Esophagus muscularis mucosa (tissue), 4 donors: ENCODE results near the gene CSMD2. TPM values are rescaled to one million over a fixed set of nuclear protein-coding genes. Genes with fewer than 3 reads are reported as not detected.

Experiments used
- DNase-seq: peaks from one replicate; pipeline ENCODE4 v3.0.0-alpha.2; 2017; ENCODE audit errors: extremely low spot score
- H3K27ac ChIP-seq, 4 donors: fragments of 200-600 bp; sonication (generic); replicated peaks in 1 of 4; 1 replicate in 3 of 4; 2 replicates in 1 of 4; pipeline ENCODE4 v1.5.1; 2016 to 2019; ENCODE audit warnings: mild to moderate bottlenecking in 1 of 4
- H3K27me3 ChIP-seq, 4 donors: fragments of 200-600 bp; sonication (generic); one replicate each; pipeline versions ENCODE4 v1.5.1 to v1.6.0; 2016 to 2019
- H3K36me3 ChIP-seq, 4 donors: fragments of 200-600 bp; sonication (generic); one replicate each; pipeline ENCODE4 v1.5.1; 2016 to 2019
- H3K4me1 ChIP-seq, 4 donors: fragments of 200-600 bp; sonication (generic); one replicate each; pipeline ENCODE4 v1.5.1; 2016 to 2019
- H3K4me3 ChIP-seq, 4 donors: fragments of 200-600 bp; sonication (generic); 1 replicate in 2 of 4; 2 replicates in 2 of 4; pipeline ENCODE4 v1.5.1; 2016 to 2019; ENCODE audit warnings: mild to moderate bottlenecking in 4 of 4, moderate library complexity in 1 of 4
- H3K9me3 ChIP-seq, 4 donors: fragments of 200-600 bp; sonication (generic); 1 replicate in 3 of 4; 2 replicates in 1 of 4; pipeline ENCODE4 v1.5.1; 2016 to 2019
- EP300 ChIP-seq: sonication (generic); formaldehyde crosslinking; IDR thresholded peaks from one replicate; pipeline ENCODE4 v1.6.1; 2017; ENCODE audit warnings: antibody characterized with exemption
- POLR2A ChIP-seq: fragments of 450-650 bp; IDR thresholded peaks from one replicate; pipeline ENCODE4 v1.6.1; 2017; ENCODE audit warnings: antibody characterized with exemption, moderate library complexity, mild to moderate bottlenecking, low read depth
- POLR2AphosphoS5 ChIP-seq, 2 donors: sonication (generic); formaldehyde crosslinking; IDR thresholded peaks; one replicate each; pipeline ENCODE4 v1.6.1; 2017; ENCODE audit warnings: antibody characterized with exemption in 2 of 2
- WGBS: methylation state at CpG from one replicate; pipeline ENCODE4 v1.1.5; 2018; 5-methylcytosine and 5-hydroxymethylcytosine counted together
- intact Hi-C: fragments of 100-400 bp; cut with DNase I; formaldehyde crosslinking; loops from one replicate; pipeline ENCODE4 v1.15.1; 2023
- total RNA-seq, 4 donors: library from RNA; depleted of rRNA; stranded (reverse); fragments of >200 nt; gene quantifications; one replicate each; pipeline versions ENCODE4 v1.1.0 to v1.2.1, GENCODE V29; 2016
- TF ChIP-seq, protein P1 (sequence below), 3 experiments: fragments of 200-600 bp in 2 of 3; fragments of 450-650 bp in 1 of 3; sonication (generic) in 2 of 3; IDR thresholded peaks; one replicate each; pipeline ENCODE4 v1.5.1; 2017 to 2019; ENCODE audit warnings: antibody characterized with exemption in 3 of 3, mild to moderate bottlenecking in 2 of 3, moderate library complexity in 1 of 3

CSMD2 gene
- total RNA-seq, 4 donors from 2014 or later, result 0.26 to 0.75 (median 0.37) TPM

DNA sequence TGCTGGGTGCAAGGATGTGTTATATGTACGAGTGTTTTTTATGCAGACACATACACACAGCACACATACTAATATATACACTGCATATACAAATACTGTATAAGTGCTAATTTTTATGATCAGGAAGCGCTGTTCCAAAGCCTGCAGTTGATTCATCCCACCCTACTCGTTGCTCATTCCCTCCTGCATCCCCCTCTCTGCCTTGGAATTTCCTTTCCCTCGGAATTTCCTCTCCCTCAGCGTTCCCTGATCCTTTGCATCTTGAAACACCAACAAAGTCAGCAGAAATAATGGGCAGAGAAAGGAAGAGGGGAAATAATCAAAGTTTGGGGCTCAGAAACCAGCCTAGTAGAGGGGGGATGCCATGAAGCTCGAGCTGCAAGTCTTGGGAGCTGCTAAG, 98.9 kb downstream of the CSMD2 start:
- H3K27me3 ChIP-seq, result peaks cover 0 to 30% (median 0%) of the 10 kb centered on the region in 4 donors
- H3K4me3 ChIP-seq, result no peak overlapping the region
- H3K27ac ChIP-seq, result no peak overlapping the region
- TF ChIP-seq, protein P1, sequence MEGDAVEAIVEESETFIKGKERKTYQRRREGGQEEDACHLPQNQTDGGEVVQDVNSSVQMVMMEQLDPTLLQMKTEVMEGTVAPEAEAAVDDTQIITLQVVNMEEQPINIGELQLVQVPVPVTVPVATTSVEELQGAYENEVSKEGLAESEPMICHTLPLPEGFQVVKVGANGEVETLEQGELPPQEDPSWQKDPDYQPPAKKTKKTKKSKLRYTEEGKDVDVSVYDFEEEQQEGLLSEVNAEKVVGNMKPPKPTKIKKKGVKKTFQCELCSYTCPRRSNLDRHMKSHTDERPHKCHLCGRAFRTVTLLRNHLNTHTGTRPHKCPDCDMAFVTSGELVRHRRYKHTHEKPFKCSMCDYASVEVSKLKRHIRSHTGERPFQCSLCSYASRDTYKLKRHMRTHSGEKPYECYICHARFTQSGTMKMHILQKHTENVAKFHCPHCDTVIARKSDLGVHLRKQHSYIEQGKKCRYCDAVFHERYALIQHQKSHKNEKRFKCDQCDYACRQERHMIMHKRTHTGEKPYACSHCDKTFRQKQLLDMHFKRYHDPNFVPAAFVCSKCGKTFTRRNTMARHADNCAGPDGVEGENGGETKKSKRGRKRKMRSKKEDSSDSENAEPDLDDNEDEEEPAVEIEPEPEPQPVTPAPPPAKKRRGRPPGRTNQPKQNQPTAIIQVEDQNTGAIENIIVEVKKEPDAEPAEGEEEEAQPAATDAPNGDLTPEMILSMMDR (IDR thresholded peaks at IDR 0.05), result no peak
- no peak for TF ChIP-seq EP300
- no peak for TF ChIP-seq POLR2AphosphoS5 (IDR thresholded peaks at IDR 0.05)
- no peak for TF ChIP-seq POLR2A
- intact Hi-C loops, result no loop called here
- H3K9me3 ChIP-seq, result no peaks in the 10 kb centered on the region
- no peak for DNase-seq
- no peaks in the 10 kb centered on the region for H3K4me1 ChIP-seq
- H3K36me3 ChIP-seq, result no peaks in the 10 kb centered on the region
- WGBS, result 54% methylated on average over 6 of the region's 6 CpGs

DNA sequence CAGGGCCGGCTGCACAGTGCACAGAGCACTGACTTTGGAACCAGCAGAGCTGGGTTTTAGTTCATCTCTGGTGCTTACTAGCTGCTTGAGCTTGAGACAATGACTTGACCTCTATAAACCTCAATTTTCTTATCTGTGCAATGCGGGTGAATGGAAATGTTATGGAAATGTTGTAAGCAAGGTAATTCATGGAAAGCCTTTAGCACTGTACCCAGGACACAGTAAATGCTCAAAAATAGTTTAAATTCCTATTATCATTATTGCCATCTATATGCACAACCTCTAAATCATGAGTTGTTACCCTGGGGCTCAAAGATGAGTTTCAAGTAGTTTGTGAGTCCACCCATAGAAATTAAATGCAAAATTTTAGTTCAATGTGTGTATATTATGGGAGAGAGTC, 99.5 kb downstream of the CSMD2 start:
- no peaks in the 10 kb centered on the region for H3K36me3 ChIP-seq
- H3K27ac ChIP-seq, result no peak overlapping the region
- no peaks in the 10 kb centered on the region for H3K4me1 ChIP-seq
- DNase-seq, result no peak
- intact Hi-C loops, result no loop called here
- WGBS, result 81% methylated on average over 2 of the region's 2 CpGs
- TF ChIP-seq, protein P1 (IDR thresholded peaks at IDR 0.05), result no peak
- TF ChIP-seq POLR2AphosphoS5 (IDR thresholded peaks at IDR 0.05) (no peak), EP300 (no peak), POLR2A (no peak)
- peaks cover 0 to 27% (median 0%) of the 10 kb centered on the region in 4 donors for H3K27me3 ChIP-seq
- H3K9me3 ChIP-seq, result no peaks in the 10 kb centered on the region
- H3K4me3 ChIP-seq, result no peak overlapping the region

DNA sequence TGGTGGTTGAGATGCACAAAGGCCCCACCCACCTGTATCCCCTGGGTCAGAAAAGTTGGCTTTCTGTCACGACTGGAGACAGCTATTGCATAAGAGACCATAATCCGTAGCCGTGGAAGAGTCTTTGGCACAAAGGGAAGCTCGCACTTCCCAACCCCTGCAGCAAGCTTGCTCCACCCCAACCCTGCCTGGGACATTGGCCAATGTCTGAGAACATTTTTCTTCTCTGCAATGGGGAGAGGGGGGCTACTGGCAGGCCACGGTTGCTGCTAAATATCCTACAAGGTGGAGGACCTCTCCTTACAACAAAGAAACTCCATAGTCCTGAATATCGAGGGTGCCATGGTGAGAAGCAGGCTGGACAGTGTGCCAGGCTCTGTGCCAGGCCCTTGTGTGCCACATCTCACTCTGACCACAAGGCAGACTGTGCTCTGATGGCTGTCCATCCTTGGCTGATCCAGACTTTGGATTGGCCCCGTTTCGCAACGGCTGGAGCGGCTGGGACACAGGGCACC, 104.1 kb downstream of the CSMD2 start:
- intact Hi-C loops, result no loop called here
- H3K36me3 ChIP-seq, result no peaks in the 10 kb centered on the region
- no peaks in the 10 kb centered on the region for H3K9me3 ChIP-seq
- TF ChIP-seq POLR2A (no peak), EP300 (no peak), POLR2AphosphoS5 (IDR thresholded peaks at IDR 0.05) (no peak)
- TF ChIP-seq, protein P1 (IDR thresholded peaks at IDR 0.05), result no peak
- H3K27ac ChIP-seq, result no peak overlapping the region
- 46% methylated on average over 8 of the region's 10 CpGs for WGBS
- H3K27me3 ChIP-seq, result peaks cover 0 to 39% (median 0%) of the 10 kb centered on the region in 4 donors
- H3K4me1 ChIP-seq, result peaks cover 0 to 5% (median 0%) of the 10 kb centered on the region in 4 donors
- no peak overlapping the region for H3K4me3 ChIP-seq
- no peak for DNase-seq

DNA sequence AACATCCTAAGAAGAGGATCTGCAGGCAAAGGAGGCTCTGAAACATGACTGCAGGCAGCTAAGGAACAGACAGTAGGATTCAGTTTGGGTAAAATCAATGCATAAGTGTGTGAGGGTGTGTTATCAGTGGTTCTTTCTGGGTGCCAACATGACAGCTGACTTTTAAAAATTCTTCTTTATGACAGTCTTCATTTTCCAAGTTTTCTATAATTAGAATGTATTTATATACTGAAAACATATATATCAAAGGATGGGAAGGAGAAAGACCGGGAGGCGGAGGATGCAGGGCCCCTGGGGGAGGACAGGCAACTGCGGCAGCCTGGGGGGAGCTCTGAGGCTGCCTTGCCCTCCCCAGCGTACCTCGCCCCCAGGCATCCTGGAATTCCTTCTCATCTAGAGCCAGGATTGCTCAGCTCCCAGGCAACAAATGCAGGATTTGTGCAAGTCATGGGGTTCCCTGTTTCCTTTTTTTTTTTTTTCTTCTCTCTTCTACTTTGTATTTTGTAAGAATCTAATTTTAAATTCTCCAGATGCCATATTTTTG, 104.8 kb downstream of the CSMD2 start:
- Histone ChIP-seq H3K4me1 (peaks cover 0 to 5% (median 0%) of the 10 kb centered on the region in 4 donors), H3K4me3 (no peak overlapping the region), H3K27ac (no peak overlapping the region), H3K27me3 (peaks cover 0 to 37% (median 0%) of the 10 kb centered on the region in 4 donors), H3K9me3 (no peaks in the 10 kb centered on the region), H3K36me3 (no peaks in the 10 kb centered on the region)
- no peak for DNase-seq
- intact Hi-C loops, result no loop called here
- TF ChIP-seq, protein P1 (IDR thresholded peaks at IDR 0.05), result no peak
- TF ChIP-seq EP300 (no peak), POLR2A (no peak)
- 74% methylated on average over 5 of the region's 5 CpGs for WGBS
